Measurements from ENCODE around the gene TCF7L2. TPM values are rescaled to one million over a fixed set of nuclear protein-coding genes. Genes with fewer than 3 reads are reported as not detected.

Gene TCF7L2
- total RNA-seq, 1 donor from 2014 or later = 76.4 TPM

DNA sequence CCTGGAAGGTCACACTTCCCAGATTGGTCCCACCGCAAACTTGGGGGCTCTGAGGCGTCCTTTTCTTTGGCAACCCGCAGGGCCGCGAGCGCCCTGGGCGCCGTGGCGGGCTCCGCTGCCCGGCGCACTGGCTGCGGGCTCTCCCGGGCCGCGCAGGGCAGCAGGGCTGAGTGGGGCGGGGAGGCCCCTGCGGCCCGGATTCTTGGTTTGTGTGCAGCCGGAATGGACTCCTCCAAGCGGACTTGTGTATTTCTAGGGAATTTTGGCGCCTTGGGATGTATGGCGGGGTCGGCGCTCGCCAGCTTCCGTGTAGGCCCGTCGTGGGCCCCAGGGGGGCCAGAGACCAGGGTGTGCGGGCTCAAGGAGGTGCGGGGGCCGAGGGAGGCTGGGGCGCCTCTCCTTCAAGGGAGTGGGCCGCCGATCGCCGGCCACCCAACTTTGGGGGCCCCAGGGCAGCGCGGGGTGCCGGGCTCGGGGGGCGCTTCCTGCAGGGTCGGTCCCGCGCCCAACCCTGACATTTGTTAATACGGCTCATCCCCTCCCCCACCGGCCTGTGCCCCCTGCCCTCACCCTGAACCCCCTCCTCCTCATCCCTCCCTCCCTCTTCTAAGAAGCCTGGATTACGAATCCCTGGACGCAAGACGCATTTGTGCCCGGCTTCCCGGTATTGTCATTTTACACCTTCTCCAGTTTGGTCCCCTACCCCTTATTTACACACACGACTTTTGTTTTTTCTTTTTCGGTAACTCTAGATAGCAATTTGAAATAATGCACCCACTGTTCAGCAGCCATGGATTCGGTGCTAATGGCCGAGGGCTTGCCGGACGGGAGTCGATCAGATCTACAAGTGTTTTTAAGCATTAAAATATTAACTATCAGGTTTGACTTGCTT lies 2.5 kb downstream of the TCF7L2 start:
- peak overlapping the region; percentile 100 for H3K27ac Mint-ChIP-seq
- no peaks in the 10 kb centered on the region for H3K9me3 Mint-ChIP-seq
- H3K36me3 Mint-ChIP-seq = no peaks in the 10 kb centered on the region
- peaks cover 56% of the 10 kb centered on the region for H3K4me1 Mint-ChIP-seq
- DNase-seq (ENCODE audit: low spot score in 2 of 2, unreplicated experiment in 2 of 2) = peak in 1 of 2 experiments; percentile 56
- peak overlapping the region; percentile 96 for H3K4me3 Mint-ChIP-seq
- TF ChIP-seq, protein P1, sequence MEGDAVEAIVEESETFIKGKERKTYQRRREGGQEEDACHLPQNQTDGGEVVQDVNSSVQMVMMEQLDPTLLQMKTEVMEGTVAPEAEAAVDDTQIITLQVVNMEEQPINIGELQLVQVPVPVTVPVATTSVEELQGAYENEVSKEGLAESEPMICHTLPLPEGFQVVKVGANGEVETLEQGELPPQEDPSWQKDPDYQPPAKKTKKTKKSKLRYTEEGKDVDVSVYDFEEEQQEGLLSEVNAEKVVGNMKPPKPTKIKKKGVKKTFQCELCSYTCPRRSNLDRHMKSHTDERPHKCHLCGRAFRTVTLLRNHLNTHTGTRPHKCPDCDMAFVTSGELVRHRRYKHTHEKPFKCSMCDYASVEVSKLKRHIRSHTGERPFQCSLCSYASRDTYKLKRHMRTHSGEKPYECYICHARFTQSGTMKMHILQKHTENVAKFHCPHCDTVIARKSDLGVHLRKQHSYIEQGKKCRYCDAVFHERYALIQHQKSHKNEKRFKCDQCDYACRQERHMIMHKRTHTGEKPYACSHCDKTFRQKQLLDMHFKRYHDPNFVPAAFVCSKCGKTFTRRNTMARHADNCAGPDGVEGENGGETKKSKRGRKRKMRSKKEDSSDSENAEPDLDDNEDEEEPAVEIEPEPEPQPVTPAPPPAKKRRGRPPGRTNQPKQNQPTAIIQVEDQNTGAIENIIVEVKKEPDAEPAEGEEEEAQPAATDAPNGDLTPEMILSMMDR (IDR thresholded peaks at IDR 0.05; ENCODE audit: unreplicated experiment) = no peak
- no peaks in the 10 kb centered on the region for H3K27me3 Mint-ChIP-seq (ENCODE audit: low read depth)

DNA sequence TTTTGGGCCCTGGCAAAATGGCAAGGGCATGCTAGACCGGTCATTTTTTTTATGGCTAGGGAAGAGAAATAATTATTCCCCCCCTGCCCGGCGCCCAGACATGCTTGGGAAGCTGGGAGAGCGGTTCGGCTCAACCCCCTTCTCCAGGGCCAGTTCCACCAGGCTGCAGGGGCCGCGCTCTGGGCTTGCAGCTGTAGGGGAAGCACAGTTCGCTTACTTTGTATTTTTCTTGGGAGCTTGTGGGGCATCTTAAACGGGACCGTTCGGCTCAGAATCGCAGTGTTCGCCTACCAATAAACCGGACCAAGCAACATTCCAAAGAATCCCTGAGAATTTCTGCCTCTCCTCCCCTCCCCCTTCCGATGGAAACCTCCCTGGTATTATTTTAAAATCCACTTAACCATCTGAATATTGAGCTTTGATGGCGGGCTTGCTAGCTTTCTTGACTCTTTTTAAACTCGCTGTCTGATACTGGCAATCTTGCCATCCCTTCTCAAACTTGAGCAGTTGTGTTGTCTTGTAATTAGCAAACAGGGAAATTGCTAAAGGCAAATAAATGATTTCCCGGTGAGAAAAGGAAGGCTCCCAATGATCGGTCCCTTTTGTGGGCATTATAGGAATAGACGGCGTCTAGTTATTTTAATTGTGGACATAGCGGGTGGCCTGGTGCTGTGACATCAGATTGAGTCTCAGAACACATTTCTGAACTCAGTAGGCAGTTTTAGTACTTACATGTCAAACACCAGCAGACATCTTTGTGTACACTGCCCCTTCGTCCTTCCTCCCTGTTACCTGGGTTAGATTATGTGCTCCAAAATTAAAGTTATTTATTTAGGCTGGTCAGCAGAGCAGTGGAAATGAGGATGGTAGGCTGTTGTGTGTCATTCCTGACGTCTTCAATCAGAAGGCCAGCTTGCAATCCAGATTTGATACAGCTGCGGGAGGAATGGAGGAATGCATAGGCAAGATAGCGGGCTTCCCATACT lies 3.4 kb downstream of the TCF7L2 start:
- Mint-ChIP-seq H3K4me1 (peaks cover 62% of the 10 kb centered on the region), H3K27me3 (ENCODE audit: low read depth) (no peaks in the 10 kb centered on the region), H3K9me3 (no peaks in the 10 kb centered on the region), H3K27ac (peak overlapping the region; percentile 98), H3K36me3 (no peaks in the 10 kb centered on the region), H3K4me3 (peak overlapping the region; percentile 96)
- TF ChIP-seq, protein P1 (IDR thresholded peaks at IDR 0.05; ENCODE audit: unreplicated experiment) = no peak
- peak in 1 of 2 experiments; percentile 50 for DNase-seq (ENCODE audit: low spot score in 2 of 2, unreplicated experiment in 2 of 2)

DNA sequence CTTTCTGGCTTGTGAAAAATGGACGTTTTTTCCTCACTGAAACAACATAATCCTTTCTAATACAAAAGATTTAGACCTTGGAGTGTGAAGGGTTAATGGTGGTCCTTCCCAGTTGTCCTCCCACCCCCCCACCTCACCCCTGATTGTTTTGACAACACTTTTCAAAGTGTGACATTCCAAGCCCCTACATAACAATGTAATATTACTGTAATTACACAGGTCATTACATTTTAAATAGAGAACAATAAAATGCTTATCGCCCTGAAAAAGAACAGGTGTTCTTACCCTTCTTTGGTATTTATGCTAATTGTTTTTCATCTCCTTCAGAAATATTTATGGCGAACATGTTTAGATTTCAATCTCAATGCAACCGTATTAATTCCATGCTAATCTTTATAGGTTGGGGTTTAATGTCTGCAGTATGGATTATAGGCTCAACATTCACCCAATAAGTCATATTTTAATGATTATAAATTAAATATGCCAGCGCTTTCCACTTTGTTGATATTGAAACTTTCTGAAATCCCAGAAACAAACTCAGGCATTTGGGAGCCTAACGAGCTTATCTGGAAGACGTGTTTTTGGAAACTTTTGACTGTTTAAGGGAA lies 5.0 kb downstream of the TCF7L2 start:
- H3K36me3 Mint-ChIP-seq = peaks cover under 1% of the 10 kb centered on the region
- TF ChIP-seq, protein P1 (IDR thresholded peaks at IDR 0.05; ENCODE audit: unreplicated experiment) = no peak
- H3K4me1 Mint-ChIP-seq = peaks cover 70% of the 10 kb centered on the region
- H3K27ac Mint-ChIP-seq = peak overlapping the region; percentile 88
- no peaks in the 10 kb centered on the region for H3K27me3 Mint-ChIP-seq (ENCODE audit: low read depth)
- no peaks in the 10 kb centered on the region for H3K9me3 Mint-ChIP-seq
- peak overlapping the region; percentile 96 for H3K4me3 Mint-ChIP-seq
- no peak for DNase-seq (ENCODE audit: low spot score in 2 of 2, unreplicated experiment in 2 of 2)

- Mint-ChIP-seq H3K27ac (peak overlapping the region; percentile 88), H3K36me3 (peaks cover 5% of the 10 kb centered on the region), H3K9me3 (no peaks in the 10 kb centered on the region), H3K4me3 (peak overlapping the region; percentile 64), H3K27me3 (ENCODE audit: low read depth) (no peaks in the 10 kb centered on the region), H3K4me1 (peaks cover 74% of the 10 kb centered on the region)
- TF ChIP-seq, protein P1 (IDR thresholded peaks at IDR 0.05; ENCODE audit: unreplicated experiment) = no peak
- DNase-seq (ENCODE audit: low spot score in 2 of 2, unreplicated experiment in 2 of 2) = no peak
These were observed 5.8 kb downstream of the TCF7L2 start for GRCh38 chr10:112955582-112956421.

Data from mesothelial cell of epicardium (in vitro differentiated cells).